ENCODE data around the gene PPP1R27.

Gene PPP1R27

DNA sequence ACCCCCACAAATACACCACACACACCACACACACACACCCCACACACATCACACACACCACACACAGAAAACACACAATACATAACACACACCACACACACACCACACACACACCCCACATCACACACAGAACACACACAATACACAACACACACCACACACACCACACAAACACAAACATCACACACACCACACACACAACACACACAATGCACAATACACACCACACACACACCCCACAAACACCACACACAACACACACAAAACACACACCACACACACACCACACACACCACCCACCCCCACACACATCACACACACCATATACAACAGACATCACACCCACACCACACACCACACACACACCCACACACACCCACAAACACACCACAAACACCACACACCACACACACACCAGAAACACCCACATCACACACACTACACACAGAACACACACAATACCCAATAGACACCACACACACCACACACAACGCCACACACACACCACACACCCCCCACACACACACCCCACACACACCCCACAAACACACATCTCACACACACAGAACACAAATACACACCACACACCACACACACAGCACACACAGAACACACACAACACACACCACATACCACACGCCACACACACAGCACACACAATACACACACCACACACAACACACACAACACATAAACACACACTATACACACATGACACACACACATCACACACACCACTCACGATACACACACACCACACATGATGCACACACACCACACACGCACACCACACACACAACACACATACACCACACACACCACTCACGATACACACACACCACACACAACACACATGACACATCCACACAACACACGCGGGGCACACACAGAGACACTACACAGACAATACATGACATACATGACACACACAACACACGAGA lies 41.9 kb downstream of the PPP1R27 start:
- Histone ChIP-seq H3K79me2 (ENCODE audit: insufficient read depth, low read depth) (no peaks in the 10 kb centered on the region), H3K9ac (no peak overlapping the region), H3K4me1 (ENCODE audit: low read depth, poor library complexity, severe bottlenecking) (no peaks in the 10 kb centered on the region), H3K27ac (no peak overlapping the region), H3K36me3 (ENCODE audit: insufficient read depth) (no peaks in the 10 kb centered on the region), H3K4me2 (no peak overlapping the region), H4K20me1 (ENCODE audit: insufficient read depth) (no peaks in the 10 kb centered on the region), H3K27me3 (ENCODE audit: insufficient read depth, low read depth) (peaks cover 18% of the 10 kb centered on the region), H3K4me3 (IDR thresholded peaks at IDR 0.05; ENCODE audit: insufficient read depth, low read depth, low read length) (no peak overlapping the region), H2AFZ (ENCODE audit: low read depth) (no peak overlapping the region)
- TF ChIP-seq, protein P1, sequence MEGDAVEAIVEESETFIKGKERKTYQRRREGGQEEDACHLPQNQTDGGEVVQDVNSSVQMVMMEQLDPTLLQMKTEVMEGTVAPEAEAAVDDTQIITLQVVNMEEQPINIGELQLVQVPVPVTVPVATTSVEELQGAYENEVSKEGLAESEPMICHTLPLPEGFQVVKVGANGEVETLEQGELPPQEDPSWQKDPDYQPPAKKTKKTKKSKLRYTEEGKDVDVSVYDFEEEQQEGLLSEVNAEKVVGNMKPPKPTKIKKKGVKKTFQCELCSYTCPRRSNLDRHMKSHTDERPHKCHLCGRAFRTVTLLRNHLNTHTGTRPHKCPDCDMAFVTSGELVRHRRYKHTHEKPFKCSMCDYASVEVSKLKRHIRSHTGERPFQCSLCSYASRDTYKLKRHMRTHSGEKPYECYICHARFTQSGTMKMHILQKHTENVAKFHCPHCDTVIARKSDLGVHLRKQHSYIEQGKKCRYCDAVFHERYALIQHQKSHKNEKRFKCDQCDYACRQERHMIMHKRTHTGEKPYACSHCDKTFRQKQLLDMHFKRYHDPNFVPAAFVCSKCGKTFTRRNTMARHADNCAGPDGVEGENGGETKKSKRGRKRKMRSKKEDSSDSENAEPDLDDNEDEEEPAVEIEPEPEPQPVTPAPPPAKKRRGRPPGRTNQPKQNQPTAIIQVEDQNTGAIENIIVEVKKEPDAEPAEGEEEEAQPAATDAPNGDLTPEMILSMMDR (conservative IDR thresholded peaks at IDR 0.05; ENCODE audit: low read depth, low read length), result no peak
